NCI-H1930 (cell line): ENCODE data around the gene BACH1.

ENCODE experiments used
- DNase-seq, 2 experiments: peaks; one replicate each; lab custom pipeline; 2025; lab: John Stamatoyannopoulos, UW

Gene BACH1

DNA sequence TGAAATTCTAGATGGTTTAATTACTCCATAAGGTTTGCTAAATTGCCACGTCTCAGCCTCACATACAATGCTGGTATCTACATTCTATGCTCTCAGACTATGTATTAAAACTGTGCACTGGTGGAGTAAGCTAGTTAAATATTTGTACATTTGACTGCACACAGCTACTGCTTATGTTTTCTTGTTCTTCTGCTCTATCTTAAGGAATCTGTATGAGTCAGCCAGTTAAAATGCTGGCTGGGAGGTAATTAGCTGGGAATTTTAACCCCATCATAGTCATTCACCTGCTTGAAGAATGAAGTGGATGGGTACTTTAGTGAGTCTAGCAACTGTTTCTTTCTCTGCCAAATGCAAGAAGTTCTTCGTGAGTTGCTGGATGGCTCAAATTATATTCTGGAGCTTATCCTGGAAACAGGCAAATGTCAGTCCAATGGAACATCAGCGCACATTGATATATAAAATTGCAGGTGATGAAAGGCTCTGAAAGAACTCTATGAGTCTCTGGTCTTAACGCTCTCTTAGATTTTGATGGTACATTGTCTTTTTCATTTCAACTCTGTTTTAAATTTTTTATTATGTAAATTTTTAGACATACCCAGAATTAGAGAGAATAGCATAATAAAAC lies 83.4 kb downstream of the BACH1 start:
- DNase-seq: no peak

DNA sequence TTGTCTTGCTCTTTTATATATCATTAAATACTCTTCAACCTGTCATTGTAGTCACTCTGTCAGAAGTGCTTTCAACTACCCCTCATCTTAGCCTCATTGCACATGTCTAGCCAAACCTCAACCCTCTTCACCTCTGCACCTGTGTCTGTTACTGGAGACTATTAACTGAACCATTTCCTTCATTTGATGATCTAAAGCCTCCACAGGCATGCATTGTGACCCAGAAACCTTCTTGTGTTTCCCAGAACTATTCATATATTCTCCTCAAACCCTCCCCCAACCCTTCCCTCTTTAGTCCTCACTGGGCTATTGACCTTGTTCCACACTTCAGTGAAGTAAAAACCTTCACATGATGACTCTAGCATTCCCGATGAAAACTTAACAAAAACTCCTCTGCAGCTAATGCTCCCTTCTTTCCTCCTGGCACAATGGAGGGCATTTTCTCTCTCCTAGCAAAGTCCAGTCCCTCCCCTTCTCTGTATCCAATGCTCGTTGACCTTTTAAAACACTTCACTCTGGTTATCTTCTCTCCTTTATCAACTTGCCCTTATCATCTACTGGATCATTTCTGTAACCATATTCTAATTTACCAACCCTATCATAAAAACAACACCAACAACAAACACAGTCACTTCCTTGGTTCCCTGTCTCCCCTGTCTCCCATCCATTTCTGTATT lies 86.1 kb downstream of the BACH1 start:
- DNase-seq: no peak

DNA sequence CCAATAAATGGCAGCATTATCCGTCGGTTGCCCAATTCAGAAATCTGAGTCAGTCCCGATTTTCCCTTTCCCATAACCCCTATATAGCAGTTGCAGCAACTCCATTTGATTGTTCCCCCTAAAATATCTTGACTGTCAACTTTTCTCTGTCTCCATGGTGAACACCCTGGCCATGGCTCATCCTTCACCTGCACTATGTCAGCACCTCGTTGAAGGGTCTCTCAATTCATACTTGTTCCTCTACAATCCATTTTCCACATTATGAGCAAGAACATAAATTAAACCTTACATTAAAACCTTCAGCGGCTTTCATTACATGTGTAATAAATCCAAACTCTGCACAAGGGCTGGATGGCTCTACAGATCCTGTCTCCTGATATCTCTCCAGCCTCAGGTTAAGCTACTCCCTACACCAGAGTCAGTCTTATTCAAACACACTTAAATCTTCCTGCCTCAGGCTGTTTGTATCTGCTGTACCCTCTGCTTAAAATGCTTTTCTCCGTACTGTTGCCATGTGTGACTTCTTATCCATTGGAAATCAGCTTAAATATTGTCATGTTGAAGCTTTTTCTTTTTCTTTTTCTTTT lies 87.3 kb downstream of the BACH1 start:
- no peak for DNase-seq

DNA sequence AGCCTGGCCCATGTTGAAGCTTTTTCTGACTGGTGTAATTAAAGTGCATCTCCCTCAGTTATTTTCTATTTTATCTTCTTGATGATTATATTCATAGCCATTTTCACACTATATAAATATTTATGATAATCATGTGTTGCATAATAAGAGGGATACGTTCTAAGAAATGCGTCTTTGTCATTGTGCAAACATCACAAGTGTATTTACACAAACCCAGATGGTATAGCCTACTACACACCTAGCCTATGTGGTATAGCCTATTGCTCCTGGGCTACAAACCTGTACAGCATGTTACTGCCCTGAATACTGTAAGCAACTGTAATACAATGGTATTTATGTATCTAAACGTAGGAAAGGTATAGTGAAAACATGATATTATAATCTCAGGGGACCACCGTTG lies 88.1 kb downstream of the BACH1 start:
- DNase-seq: no peak

DNA sequence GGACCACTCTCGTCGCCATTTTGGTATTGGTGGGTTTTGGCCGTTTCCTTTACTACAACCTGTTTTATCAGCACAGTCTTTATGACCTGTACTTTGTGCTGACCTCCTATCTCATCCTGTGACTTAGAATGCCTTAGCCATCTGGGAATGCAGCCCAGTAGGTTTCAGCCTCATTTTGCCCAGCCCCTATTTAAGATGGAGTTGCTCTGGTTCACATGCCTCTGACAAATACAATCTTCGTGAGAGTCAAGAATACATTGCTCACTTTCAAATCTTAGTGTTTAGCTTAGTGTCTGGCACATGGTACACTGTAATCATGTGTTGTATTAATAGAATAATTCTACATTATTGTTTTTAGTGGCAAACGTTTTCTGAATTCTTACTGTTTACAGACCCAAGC lies 88.9 kb downstream of the BACH1 start:
- DNase-seq: no peak

DNA sequence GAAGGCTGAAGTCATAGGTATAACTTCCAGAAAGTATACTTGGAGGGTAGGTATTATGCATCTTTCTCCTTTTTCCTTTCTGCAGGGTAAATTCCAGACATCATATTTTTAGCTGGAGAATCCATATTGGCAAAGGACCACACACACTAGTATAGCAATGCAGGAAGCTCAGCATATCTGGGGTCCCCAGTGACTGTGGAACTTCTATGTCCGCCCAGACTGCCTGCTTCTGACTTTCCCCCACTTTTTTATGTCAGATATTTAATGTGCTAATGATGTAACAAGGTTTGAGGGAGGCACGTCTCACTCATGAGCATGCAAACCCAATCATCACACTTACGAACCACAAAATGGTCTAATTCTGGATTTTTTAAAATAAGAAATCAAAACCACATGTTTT lies 90.4 kb downstream of the BACH1 start:
- no peak for DNase-seq

DNA sequence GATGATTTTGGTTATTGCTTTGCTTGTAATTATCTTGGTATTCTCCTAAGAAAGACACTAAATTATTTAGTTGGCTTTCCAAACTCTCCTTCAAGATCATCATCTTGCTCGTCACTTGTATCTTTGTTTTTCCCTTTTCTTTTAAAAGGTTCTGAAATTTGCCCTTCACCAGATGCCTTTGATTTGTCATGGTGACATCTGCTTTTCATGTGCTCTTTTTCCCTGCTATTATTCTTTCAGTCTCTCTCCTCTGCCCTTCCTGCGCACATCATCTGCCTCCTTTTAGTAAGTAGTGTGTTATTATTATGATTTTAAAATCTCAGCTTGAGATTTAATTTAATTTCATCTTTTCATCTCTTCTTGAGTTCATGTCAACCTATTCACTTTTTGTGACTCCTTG lies 92.1 kb downstream of the BACH1 start:
- DNase-seq: no peak

DNA sequence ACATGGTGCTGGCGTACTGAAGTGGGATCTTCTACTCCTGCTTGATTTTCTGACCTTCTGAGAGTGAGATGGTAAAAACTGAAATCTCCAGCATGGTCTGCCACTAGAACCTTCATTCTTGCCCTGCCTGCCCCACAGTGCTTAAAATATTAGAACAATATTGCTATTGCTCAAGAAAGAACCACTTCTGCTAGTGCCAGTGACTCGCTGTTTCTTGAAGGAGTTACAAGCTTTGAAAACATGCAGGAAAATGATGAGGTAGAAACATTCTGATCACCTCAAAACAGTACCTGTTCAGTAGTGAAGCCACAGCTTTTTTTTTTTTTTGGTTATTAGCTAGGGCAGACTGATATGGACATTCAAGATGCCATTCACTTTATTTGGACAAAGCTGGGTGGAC lies 95.3 kb downstream of the BACH1 start:
- DNase-seq: no peak
